Tibial nerve (tissue), 4 donors: ENCODE data around the gene CST6. TPM values are rescaled to one million over a fixed set of nuclear protein-coding genes. Genes with fewer than 3 reads are reported as not detected.

ENCODE experiments used
- DNase-seq, 2 donors: peaks; one replicate each; pipeline ENCODE4 v3.0.0-alpha.2; 2019; ENCODE audit warnings: low spot score in 2 of 2
- H3K27ac ChIP-seq, 4 donors: fragments of 200-600 bp; sonication (generic) in 3 of 4; one replicate each; pipeline ENCODE4 v1.5.1; 2017 to 2019; ENCODE audit warnings: mild to moderate bottlenecking in 1 of 4
- H3K27me3 ChIP-seq, 2 donors: fragments of 200-600 bp; sonication (generic) in 1 of 2; one replicate each; pipeline versions ENCODE4 v1.5.1 to v1.6.0; 2017 to 2019
- H3K36me3 ChIP-seq, 3 donors: fragments of 200-600 bp; sonication (generic); one replicate each; pipeline ENCODE4 v1.5.1; 2018 to 2019
- H3K4me1 ChIP-seq, 4 donors: fragments of 200-600 bp; sonication (generic) in 3 of 4; one replicate each; pipeline ENCODE4 v1.5.1; 2017 to 2019
- H3K4me3 ChIP-seq, 4 donors: fragments of 200-600 bp; sonication (generic) in 3 of 4; one replicate each; pipeline ENCODE4 v1.5.1; 2017 to 2019; ENCODE audit warnings: mild to moderate bottlenecking in 1 of 4, moderate library complexity in 1 of 4
- H3K9me3 ChIP-seq, 4 donors: fragments of 200-600 bp; sonication (generic) in 3 of 4; one replicate each; pipeline ENCODE4 v1.5.1; 2017 to 2019
- CTCF ChIP-seq, 5 experiments: fragments of 200-600 bp in 3 of 5; fragments of 450-650 bp in 2 of 5; sonication (generic) in 3 of 5; IDR thresholded peaks; one replicate each; pipeline ENCODE4 v1.5.1; 2016 to 2019; ENCODE audit warnings: antibody characterized with exemption in 5 of 5, mild to moderate bottlenecking in 3 of 5, moderate library complexity in 2 of 5
- EP300 ChIP-seq, 2 donors: sonication (generic); formaldehyde crosslinking; IDR thresholded peaks; one replicate each; pipeline ENCODE4 v1.6.1; 2017; ENCODE audit warnings: antibody characterized with exemption in 2 of 2, mild to moderate bottlenecking in 1 of 2
- POLR2A ChIP-seq, 2 donors: fragments of 450-650 bp; IDR thresholded peaks; one replicate each; pipeline ENCODE4 v1.6.1; 2017; ENCODE audit warnings: antibody characterized with exemption in 2 of 2, mild to moderate bottlenecking in 2 of 2, moderate library complexity in 2 of 2
- WGBS, 2 donors: methylation state at CpG; one replicate each; pipeline ENCODE4 v1.1.5; 2018; 5-methylcytosine and 5-hydroxymethylcytosine counted together
- total RNA-seq, 4 donors: library from RNA; depleted of rRNA; stranded (reverse); fragments of >200 nt; gene quantifications; one replicate each; pipeline ENCODE4 v1.1.0, GENCODE V29; 2016

Gene CST6
- total RNA-seq, 4 donors from 2014 or later: 1.2 TPM; not detected in 3

GRCh38 chr11:65981101-65981740, 30.6 kb upstream of the CST6 start:
- no peak for DNase-seq
- 68 to 71% methylated on average over 12 of the region's 12 CpGs for WGBS, 2 donors

GRCh38 chr11:65981972-65982823, 29.6 kb upstream of the CST6 start:
- DNase-seq: no peak
- TF ChIP-seq POLR2A (IDR thresholded peaks at IDR 0.05) (no peak), EP300 (IDR thresholded peaks at IDR 0.05) (no peak)
- Histone ChIP-seq H3K27ac (no peak overlapping the region), H3K4me3 (no peak overlapping the region), H3K9me3 (no peaks in the 10 kb centered on the region), H3K27me3 (no peaks in the 10 kb centered on the region), H3K4me1 (no peaks in the 10 kb centered on the region), H3K36me3 (peaks cover 0 to 43% (median 14%) of the 10 kb centered on the region in 3 donors)
- WGBS, 2 donors: 57 to 75% methylated on average over 10 to 16 of the region's 16 CpGs

More at GRCh38 chr11:65981101-65981740, 30.6 kb upstream of the CST6 start:
- peaks cover 0 to 53% (median 21%) of the 10 kb centered on the region in 3 donors for H3K36me3 ChIP-seq
- no peaks in the 10 kb centered on the region for H3K27me3 ChIP-seq
- no peaks in the 10 kb centered on the region for H3K4me1 ChIP-seq
- H3K27ac ChIP-seq: no peak overlapping the region
- TF ChIP-seq CTCF (IDR thresholded peaks at IDR 0.05): no peak
- no peak for TF ChIP-seq POLR2A (IDR thresholded peaks at IDR 0.05)
- TF ChIP-seq EP300 (IDR thresholded peaks at IDR 0.05): no peak
- H3K9me3 ChIP-seq: no peaks in the 10 kb centered on the region
- H3K4me3 ChIP-seq: no peak overlapping the region

- Histone ChIP-seq H3K4me3 (no peak overlapping the region), H3K27ac (no peak overlapping the region), H3K36me3 (peaks cover 0 to 35% (median 8%) of the 10 kb centered on the region in 3 donors), H3K4me1 (no peaks in the 10 kb centered on the region), H3K27me3 (no peaks in the 10 kb centered on the region), H3K9me3 (no peaks in the 10 kb centered on the region)
- TF ChIP-seq POLR2A (IDR thresholded peaks at IDR 0.05): no peak
- no peak for TF ChIP-seq CTCF (IDR thresholded peaks at IDR 0.05)
- TF ChIP-seq EP300 (IDR thresholded peaks at IDR 0.05): no peak
- no peak for DNase-seq
- 69 to 72% methylated on average over 21 to 22 of the region's 22 CpGs for WGBS, 2 donors
These were observed 28.8 kb upstream of the CST6 start for GRCh38 chr11:65982824-65983588.

- H3K27ac ChIP-seq: no peak overlapping the region
These were observed 28.2 kb upstream of the CST6 start for GRCh38 chr11:65983589-65983987.

More at GRCh38 chr11:65983589-65983987, 28.2 kb upstream of the CST6 start:
- Histone ChIP-seq H3K27me3 (no peaks in the 10 kb centered on the region), H3K36me3 (peaks cover 0 to 29% (median 3%) of the 10 kb centered on the region in 3 donors), H3K4me1 (no peaks in the 10 kb centered on the region), H3K9me3 (no peaks in the 10 kb centered on the region), H3K4me3 (no peak overlapping the region)
- DNase-seq: no peak
- WGBS, 2 donors: 79% methylated on average over 5 of the region's 5 CpGs
- TF ChIP-seq EP300 (IDR thresholded peaks at IDR 0.05) (no peak), CTCF (IDR thresholded peaks at IDR 0.05) (no peak), POLR2A (IDR thresholded peaks at IDR 0.05) (no peak)
